H1 (cell line): ENCODE data around the gene CIAO3. TPM values are rescaled to one million over a fixed set of nuclear protein-coding genes. Genes with fewer than 3 reads are reported as not detected.

ENCODE experiments used
- CTCF ChIA-PET: fragments of 300-600 bp; sonication (Branson Sonifier 250); formaldehyde crosslinking; loops from one replicate; lab custom pipeline; 2021; ENCODE audit not compliant: partially characterized antibody; lab: Charles Lee
- POLR2A ChIA-PET: fragments of 300-600 bp; sonication (Branson Sonifier 250); formaldehyde crosslinking; loops from one replicate; lab custom pipeline; 2021; ENCODE audit warnings: inconsistent platforms; ENCODE audit not compliant: partially characterized antibody; lab: Charles Lee
- DNase-seq, 2 experiments: peaks; one replicate each; pipeline versions ENCODE4 v3.0.0 to v3.0.0-alpha.2; 2010 to 2022; ENCODE audit warnings: low spot score in 2 of 2, low read depth in 1 of 2, mixed read lengths in 1 of 2
- FAIRE-seq: peaks from 2 replicates; lab custom pipeline; 2011; peaks lifted over from hg19 to GRCh38; lab: Jason Lieb, UNC
- H2AFZ ChIP-seq: 2 replicates; pipeline ENCODE4 v1.8.1; 2012; ENCODE audit warnings: low read length, inconsistent platforms
- H2AK5ac ChIP-seq: 2 replicates; pipeline ENCODE4 v1.6.1; 2013; ENCODE audit warnings: low read depth, low read length
- H2BK120ac ChIP-seq: replicated peaks from 2 replicates; pipeline ENCODE3; 2013; ENCODE audit warnings: low read depth, low read length, inconsistent platforms
- H2BK12ac ChIP-seq: 2 replicates; pipeline ENCODE4 v1.6.1; 2013; ENCODE audit warnings: low read depth, low read length
- H2BK15ac ChIP-seq: 2 replicates; pipeline ENCODE4 v1.6.1; 2013; ENCODE audit warnings: low read length
- H2BK20ac ChIP-seq: 2 replicates; pipeline ENCODE4 v1.6.1; 2013; ENCODE audit warnings: low read length
- H2BK5ac ChIP-seq: 2 replicates; pipeline ENCODE4 v1.6.1; 2013; ENCODE audit warnings: low read depth, low read length
- H3K14ac ChIP-seq: 2 replicates; pipeline ENCODE4 v1.6.1; 2013; ENCODE audit warnings: inconsistent platforms; ENCODE audit not compliant: insufficient read length
- H3K18ac ChIP-seq: 2 replicates; pipeline ENCODE4 v1.6.1; 2013; ENCODE audit warnings: low read length; ENCODE audit errors: extremely low read depth
- H3K23ac ChIP-seq: 2 replicates; pipeline ENCODE4 v1.6.1; 2013; ENCODE audit warnings: inconsistent platforms; ENCODE audit not compliant: insufficient read length
- H3K23me2 ChIP-seq: 2 replicates; pipeline ENCODE4 v1.6.1; 2013; ENCODE audit warnings: low read depth, low read length
- H3K27ac ChIP-seq: 2 replicates; pipeline ENCODE4 v1.6.1; 2011; ENCODE audit warnings: low read depth, low read length, inconsistent platforms
- H3K27me3 ChIP-seq, 4 experiments: replicated peaks in 1 of 4; 1 replicate in 1 of 4; 2 replicates in 3 of 4; pipeline versions ENCODE4 v1.6.1 to v1.8.1; 2011 to 2013; ENCODE audit warnings: low read length in 3 of 4, mild to moderate bottlenecking in 3 of 4, inconsistent platforms in 2 of 4, mixed read lengths in 2 of 4, moderate library complexity in 1 of 4; ENCODE audit not compliant: control insufficient read depth in 3 of 4, insufficient read depth in 3 of 4; ENCODE audit errors: extremely low read depth in 1 of 4
- H3K36me3 ChIP-seq, 4 experiments: 2 replicates each; pipeline versions ENCODE4 v1.6.1 to v1.8.1; 2011 to 2013; ENCODE audit warnings: mild to moderate bottlenecking in 4 of 4, low read length in 3 of 4, moderate library complexity in 2 of 4, control low read depth in 1 of 4, inconsistent platforms in 1 of 4; ENCODE audit not compliant: insufficient read depth in 4 of 4, control insufficient read depth in 2 of 4
- H3K4ac ChIP-seq: replicated peaks from 2 replicates; pipeline ENCODE3; 2013; ENCODE audit warnings: low read length, low read depth, mixed read lengths, inconsistent platforms; ENCODE audit not compliant: insufficient read length
- H3K4me1 ChIP-seq, 4 experiments: replicated peaks in 1 of 4; 1 replicate in 1 of 4; 2 replicates in 3 of 4; pipeline versions ENCODE4 v1.6.1 to v1.8.1; 2011 to 2013; ENCODE audit warnings: low read length in 3 of 4, inconsistent platforms in 2 of 4, mixed read lengths in 1 of 4; ENCODE audit not compliant: insufficient read depth in 4 of 4, control insufficient read depth in 3 of 4
- H3K4me2 ChIP-seq, 2 experiments: 2 replicates each; pipeline versions ENCODE4 v1.6.1 to v1.8.1; 2011 to 2013; ENCODE audit warnings: low read depth in 2 of 2, low read length in 2 of 2, control low read depth in 1 of 2, inconsistent platforms in 1 of 2, mild to moderate bottlenecking in 1 of 2; ENCODE audit not compliant: insufficient read depth in 1 of 2
- H3K4me3 ChIP-seq, 4 experiments: fragments of 200-600, 300-600 bp in 1 of 4; sonication (generic), shearing (Covaris generic), sonication (Bioruptor Twin) in 1 of 4; 2 replicates each; pipeline versions ENCODE4 v1.5.1 to v1.8.1; 2011 to 2016; ENCODE audit warnings: low read length in 4 of 4, low read depth in 3 of 4, control low read depth in 2 of 4, inconsistent platforms in 2 of 4, mild to moderate bottlenecking in 2 of 4, mixed read lengths in 1 of 4, moderate library complexity in 1 of 4; ENCODE audit not compliant: insufficient read depth in 2 of 4; ENCODE audit errors: extremely low read depth in 1 of 4
- H3K56ac ChIP-seq: replicated peaks from 2 replicates; pipeline ENCODE3; 2013; ENCODE audit warnings: low read depth, mild to moderate bottlenecking, mixed read lengths, low read length, inconsistent platforms; ENCODE audit not compliant: insufficient read length
- H3K79me1 ChIP-seq: 2 replicates; pipeline ENCODE4 v1.6.1; 2013; ENCODE audit warnings: low read depth, low read length, control low read depth
- H3K79me2 ChIP-seq, 2 experiments: 2 replicates each; pipeline versions ENCODE4 v1.6.1 to v1.8.1; 2012 to 2013; ENCODE audit warnings: low read length in 2 of 2, mild to moderate bottlenecking in 2 of 2, inconsistent platforms in 1 of 2; ENCODE audit not compliant: insufficient read depth in 2 of 2, control insufficient read depth in 1 of 2
- H3K9ac ChIP-seq, 4 experiments: replicated peaks in 1 of 4; 1 replicate in 1 of 4; 2 replicates in 3 of 4; pipeline versions ENCODE4 v1.6.1 to v1.8.1; 2011 to 2013; ENCODE audit warnings: low read depth in 3 of 4, low read length in 3 of 4, control low read depth in 2 of 4, mild to moderate bottlenecking in 2 of 4, moderate library complexity in 2 of 4, inconsistent platforms in 1 of 4; ENCODE audit errors: extremely low read depth in 1 of 4
- H3K9me3 ChIP-seq, 2 experiments: 2 replicates each; pipeline versions ENCODE4 v1.6.1 to v1.8.1; 2012 to 2013; ENCODE audit warnings: mild to moderate bottlenecking in 2 of 2, moderate library complexity in 2 of 2, control low read depth in 1 of 2, inconsistent platforms in 1 of 2, low read depth in 1 of 2, low read length in 1 of 2, mixed read lengths in 1 of 2; ENCODE audit not compliant: insufficient read depth in 2 of 2
- H4K20me1 ChIP-seq, 2 experiments: replicated peaks in 1 of 2; 2 replicates each; pipeline versions ENCODE3 to v1.8.1; 2011 to 2013; ENCODE audit warnings: inconsistent platforms in 2 of 2, low read length in 2 of 2, mild to moderate bottlenecking in 1 of 2; ENCODE audit not compliant: insufficient read depth in 2 of 2, control insufficient read depth in 1 of 2
- H4K5ac ChIP-seq: 2 replicates; pipeline ENCODE4 v1.6.1; 2013; ENCODE audit warnings: low read length, low read depth, mixed read lengths, inconsistent platforms; ENCODE audit not compliant: insufficient read length
- H4K8ac ChIP-seq: 2 replicates; pipeline ENCODE4 v1.8.0; 2013; ENCODE audit warnings: mild to moderate bottlenecking, moderate library complexity, low read length, inconsistent platforms; ENCODE audit not compliant: insufficient read depth; ENCODE audit errors: extremely low read depth
- H4K91ac ChIP-seq: replicated peaks from 2 replicates; pipeline ENCODE3; 2013; ENCODE audit warnings: low read length, mixed read lengths, inconsistent platforms; ENCODE audit not compliant: insufficient read length
- BCL11A ChIP-seq, 2 experiments: IDR thresholded peaks; one replicate each; pipeline ENCODE4 v1.6.1; 2011; ENCODE audit warnings: low read depth in 2 of 2, low read length in 2 of 2, mild to moderate bottlenecking in 2 of 2
- CTCF ChIP-seq, 3 experiments: IDR thresholded peaks; 1 replicate in 2 of 3; 2 replicates in 1 of 3; pipeline versions ENCODE4 v1.5.1 to v1.6.1; 2011; ENCODE audit warnings: low read length in 3 of 3, mild to moderate bottlenecking in 3 of 3, inconsistent platforms in 2 of 3, low read depth in 1 of 3, moderate library complexity in 1 of 3; ENCODE audit not compliant: insufficient read depth in 1 of 3; ENCODE audit errors: control extremely low read depth in 1 of 3
- EGR1 ChIP-seq: IDR thresholded peaks from 2 replicates; pipeline ENCODE4 v1.6.1; 2011; ENCODE audit warnings: low read depth, low read length, borderline replicate concordance
- EP300 ChIP-seq, 2 experiments: IDR thresholded peaks; 1 replicate in 1 of 2; 2 replicates in 1 of 2; pipeline ENCODE4 v1.6.1; 2011 to 2012; ENCODE audit warnings: low read depth in 2 of 2, low read length in 2 of 2, mild to moderate bottlenecking in 2 of 2, borderline replicate concordance in 1 of 2, inconsistent platforms in 1 of 2, moderate library complexity in 1 of 2
- JUND ChIP-seq: IDR thresholded peaks from 2 replicates; pipeline ENCODE4 v1.6.1; 2011; ENCODE audit warnings: mild to moderate bottlenecking, improper control_type of control experiment, low read length
- NRF1 ChIP-seq: IDR thresholded peaks from 2 replicates; pipeline ENCODE4 v1.6.1; 2011; ENCODE audit warnings: mild to moderate bottlenecking, low read depth, low read length, improper control_type of control experiment
- POLR2A ChIP-seq, 2 experiments: IDR thresholded peaks; 1 replicate in 1 of 2; 2 replicates in 1 of 2; pipeline ENCODE4 v1.6.1; 2011; ENCODE audit warnings: low read depth in 2 of 2, low read length in 2 of 2, mild to moderate bottlenecking in 2 of 2; ENCODE audit errors: control extremely low read depth in 1 of 2
- RXRA ChIP-seq: IDR thresholded peaks from 2 replicates; pipeline ENCODE4 v1.6.1; 2011; ENCODE audit warnings: low read depth, mild to moderate bottlenecking, low read length, moderate library complexity; ENCODE audit not compliant: insufficient read depth
- SP1 ChIP-seq: IDR thresholded peaks from 2 replicates; pipeline ENCODE4 v1.6.1; 2011; ENCODE audit warnings: low read depth, low read length
- WGBS, 2 experiments: shearing (Covaris generic) in 1 of 2; methylation state at CpG; one replicate each; pipeline versions ENCODE4 v1.1.6 to v1.1.7; 2013 to 2015; ENCODE audit warnings: low lambda C conversion rate in 2 of 2, mixed read lengths in 2 of 2, inconsistent platforms in 1 of 2, low coverage in 1 of 2, missing lambda C conversion rate in 1 of 2; ENCODE audit not compliant: insufficient replicate concordance in 2 of 2, insufficient coverage in 1 of 2, insufficient read length in 1 of 2; ENCODE audit errors: extremely low coverage in 1 of 2, missing lambda C conversion rate in 1 of 2; 5-methylcytosine and 5-hydroxymethylcytosine counted together
- polyA plus RNA-seq, 7 experiments: library from polyadenylated mRNA; depleted of rRNA in 3 of 7; stranded (reverse) in 5 of 7; unstranded in 2 of 7; fragments of >200 nt in 5 of 7; fragments of 200-250 nt in 2 of 7; gene quantifications; 1 replicate in 5 of 7; 2 replicates in 1 of 7; 4 replicates in 1 of 7; pipeline versions ENCODE4 v1.2.1 to v1.2.3, GENCODE V29; 2011 to 2013; ENCODE audit warnings: missing spikeins in 2 of 7, mixed read lengths in 2 of 7
- total RNA-seq: library from RNA; stranded (reverse); fragmentation: NEBNext Ultra II Directional; extraction: Animal tissue kit (Norgen Biotek cat#: 25700); gene quantifications from 2 replicates; pipeline ENCODE4 v1.2.1, GENCODE V29; 2021

CIAO3 gene
- total and polyA plus RNA-seq, 2 of the 8 experiments (the other 6 are each of a cell fraction or from before 2014, with no cell fraction given): 20.0 to 20.4 TPM

GRCh38 chr16:788399-789126 is 47.8 kb upstream of the CIAO3 start, which contains the start of gene CHTF18:
CHTF18 (plus strand) TSS chr16:788620; CDS start chr16:788685, 65 bp downstream.
- POLR2A ChIA-PET: interaction anchor here (0.7 to 4.4 kb wide), 15 partner anchors 8 to 386 kb away, joined by 3 to 24 read pairs (median 4); partner anchors contain the start of genes ANTKMT, CCDC78, GNG13 and JMJD8
- TF ChIP-seq POLR2A (IDR thresholded peaks at IDR 0.05; ENCODE audit: control extremely low read depth in 1 of 2, low read depth in 2 of 2, low read length in 2 of 2) (no peak; a peak in 1 of 3 replicates), RXRA (no peak), BCL11A (IDR thresholded peaks at IDR 0.05; ENCODE audit: low read depth in 2 of 2, low read length in 2 of 2) (no peak), NRF1 (no peak), JUND (no peak), SP1 (no peak), CTCF (IDR thresholded peaks at IDR 0.05; ENCODE audit: control extremely low read depth in 1 of 3, insufficient read depth in 1 of 3, low read depth in 1 of 3, low read length in 3 of 3) (no peak), EP300 (IDR thresholded peaks at IDR 0.05; ENCODE audit: borderline replicate concordance in 1 of 2, low read depth in 2 of 2, low read length in 2 of 2) (no peak), EGR1 (0 out of 2 replicates have a peak, but pooled peaks have one; percentile 2)

More at GRCh38 chr16:788399-789126, 47.8 kb upstream of the CIAO3 start, which contains the start of gene CHTF18:
- H3K4ac ChIP-seq: peak within 1 kb of the TSS; percentile 85
- H2BK5ac ChIP-seq: peak within 1 kb of the TSS; percentile 52; the same call in 1 of the 2 replicates
- H3K9me3 ChIP-seq: no peaks in the 10 kb centered on the region
- H2BK12ac ChIP-seq: no peak within 1 kb of the TSS
- H3K56ac ChIP-seq: peak within 1 kb of the TSS; percentile 16
- H2BK120ac ChIP-seq: peak within 1 kb of the TSS; percentile 72
- peak within 1 kb of the TSS; percentile 63 to 95 for H3K4me2 ChIP-seq
- H3K27me3 ChIP-seq: no peaks in the 10 kb centered on the region
- peaks cover 9% of the 10 kb centered on the region; the same call in 1 of the 2 replicates for H3K23me2 ChIP-seq
- no peak within 1 kb of the TSS for H4K91ac ChIP-seq
- no peak within 1 kb of the TSS for H3K14ac ChIP-seq
- H3K79me1 ChIP-seq: peaks cover 5% of the 10 kb centered on the region; the same call in 1 of the 2 replicates
- H3K4me1 ChIP-seq: peaks cover 0 to 14% (median 6%) of the 10 kb centered on the region in 4 experiments; a peak in 4 of 7 replicates
- H3K79me2 ChIP-seq: peaks cover 0 to 16% of the 10 kb centered on the region in 2 experiments; a peak in 1 of 4 replicates
- FAIRE-seq: no peak
- no peak within 1 kb of the TSS for H2BK15ac ChIP-seq
- DNase-seq: peak; percentile 54 to 93
- 2% methylated on average over 34 of the region's 97 CpGs; no CpG with 5 or more reads in 1 of the 2 experiments for WGBS, 2 experiments
- no peak within 1 kb of the TSS for H2AK5ac ChIP-seq
- no peak within 1 kb of the TSS for H2BK20ac ChIP-seq
- CTCF ChIA-PET: interaction anchor here (1.0 to 13.7 kb wide), 4 partner anchors 23 to 66 kb away, joined by 3 to 424 read pairs (median 74); partner anchors contain the start of genes ANTKMT, CCDC78, CIAO3 and HAGHL
- no peak within 1 kb of the TSS; the same call in 1 of the 2 replicates for H3K18ac ChIP-seq
- H3K9ac ChIP-seq: peak within 1 kb of the TSS; percentile 60 to 88 (median 72)
- peak within 1 kb of the TSS; percentile 76 to 98 (median 84) for H3K4me3 ChIP-seq
- H3K36me3 ChIP-seq: peaks cover 5 to 40% (median 14%) of the 10 kb centered on the region in 4 experiments; a peak in 5 of 8 replicates
- no peak within 1 kb of the TSS for H2AFZ ChIP-seq
- H4K5ac ChIP-seq: peak within 1 kb of the TSS; percentile 93
- H4K20me1 ChIP-seq: peaks cover 6 to 30% of the 10 kb centered on the region in 2 experiments
- no peak within 1 kb of the TSS for H3K23ac ChIP-seq
- H4K8ac ChIP-seq: peak within 1 kb of the TSS; percentile 71
- H3K27ac ChIP-seq: peak within 1 kb of the TSS; percentile 58; the same call in 1 of the 2 replicates
